Measurements from ENCODE around the gene STEAP1B.
"Not testable (repeated sequence)": the region's sequence is repeated elsewhere in the genome, so short reads cannot be mapped to it uniquely, and the experiment has no call there.

STEAP1B gene

DNA sequence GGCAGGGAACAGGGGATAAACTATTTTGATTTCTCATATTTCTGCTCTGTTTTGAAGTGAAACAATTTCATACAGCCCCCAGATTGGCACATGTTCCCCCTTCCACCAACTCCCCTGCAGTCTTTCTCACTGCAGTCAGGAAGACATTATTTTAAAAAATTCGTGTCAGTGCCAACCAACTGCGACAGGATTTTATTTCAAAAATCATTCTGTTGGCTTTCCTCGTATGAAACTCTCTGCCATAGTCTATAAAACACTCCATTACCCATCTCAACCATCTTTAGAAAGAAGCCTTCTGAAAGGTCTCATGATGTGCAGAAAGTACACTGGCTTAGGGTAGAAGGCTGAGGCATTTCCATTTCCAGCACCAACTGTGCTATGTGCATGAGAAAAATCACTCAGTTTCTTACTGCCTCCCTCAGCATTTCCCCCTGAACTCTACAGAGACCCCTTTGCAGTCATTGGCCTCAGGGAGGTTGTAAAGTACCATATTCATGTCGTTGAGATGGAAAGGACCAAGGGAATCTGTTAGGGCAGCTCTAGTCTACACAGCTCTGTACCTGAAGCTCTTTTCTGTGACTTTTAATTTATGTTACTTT is 46.9 kb downstream of the STEAP1B start:
- DNase-seq (no peak), ATAC-seq (no peak)
- Mint-ChIP-seq H3K36me3 (ENCODE audit: low read depth) (no peaks in the 10 kb centered on the region), H3K27ac (no peak overlapping the region), H3K27me3 (peaks cover 39% of the 10 kb centered on the region), H3K9me3 (no peaks in the 10 kb centered on the region), H3K4me1 (peaks cover 7% of the 10 kb centered on the region), H3K4me3 (no peak overlapping the region)

GRCh38 chr7:22452142-22452959 is 47.6 kb downstream of the STEAP1B start:
- Mint-ChIP-seq H3K27me3 (peaks cover 39% of the 10 kb centered on the region), H3K4me1 (peaks cover 8% of the 10 kb centered on the region), H3K4me3 (no peak overlapping the region), H3K9me3 (no peaks in the 10 kb centered on the region), H3K27ac (no peak overlapping the region), H3K36me3 (ENCODE audit: low read depth) (no peaks in the 10 kb centered on the region)
- DNase-seq (peak; percentile 64), ATAC-seq (peak; percentile 43)

DNA sequence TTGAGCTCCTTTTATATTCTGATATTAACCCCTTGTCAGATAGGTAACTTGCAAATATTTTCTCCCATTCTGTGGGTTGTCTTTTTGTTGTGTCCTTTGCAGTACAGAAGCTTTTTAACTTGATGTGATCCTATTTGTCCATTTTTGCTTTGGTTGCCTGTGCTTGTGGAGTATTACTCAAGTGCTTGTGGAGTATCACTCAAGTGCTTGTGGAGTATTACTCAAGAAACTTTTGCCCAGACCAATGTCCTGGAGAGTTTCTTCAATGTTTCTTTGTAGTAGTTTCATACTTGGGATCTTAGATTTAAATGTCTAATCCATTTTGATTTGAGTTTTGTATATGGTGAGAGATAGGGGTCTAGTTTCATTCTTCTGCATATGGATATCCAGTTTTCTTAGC is 50.0 kb downstream of the STEAP1B start:
- not testable (repeated sequence) for ATAC-seq; H3K36me3 Mint-ChIP-seq (ENCODE audit: low read depth); DNase-seq; H3K27ac Mint-ChIP-seq; H3K9me3 Mint-ChIP-seq; H3K4me3 Mint-ChIP-seq
- Mint-ChIP-seq H3K4me1 (peaks cover 17% of the 10 kb centered on the region), H3K27me3 (peaks cover 30% of the 10 kb centered on the region)

- Mint-ChIP-seq H3K27me3 (peaks cover 18% of the 10 kb centered on the region), H3K4me1 (peaks cover 19% of the 10 kb centered on the region)
- peak; percentile 48 for ATAC-seq
These were observed 52.2 kb downstream of the STEAP1B start for GRCh38 chr7:22447762-22448161.

DNA sequence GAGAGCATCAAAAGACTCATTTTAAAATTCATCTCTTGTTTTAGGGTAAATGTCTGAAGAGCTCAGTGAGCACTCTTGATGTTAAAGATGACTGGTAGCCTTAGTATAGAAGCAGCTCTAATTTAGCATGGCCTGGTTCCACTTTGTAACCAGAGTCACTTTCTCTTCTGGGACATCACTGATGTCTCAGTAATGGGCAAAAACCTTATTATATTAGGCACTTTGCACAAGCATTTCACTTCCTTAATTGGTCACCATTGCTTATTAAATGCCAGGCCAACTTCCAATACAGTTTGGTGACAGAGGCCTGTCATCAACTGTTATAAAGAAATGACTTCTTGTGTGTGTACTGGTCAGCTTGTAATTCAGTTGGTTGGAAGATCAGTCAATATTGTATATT is 53.0 kb downstream of the STEAP1B start:
- ATAC-seq (no peak), DNase-seq (no peak)
- H3K4me3 Mint-ChIP-seq, result no peak overlapping the region
- peaks cover 14% of the 10 kb centered on the region for H3K27me3 Mint-ChIP-seq
- H3K27ac Mint-ChIP-seq, result no peak overlapping the region
- no peaks in the 10 kb centered on the region for H3K9me3 Mint-ChIP-seq
- H3K4me1 Mint-ChIP-seq, result peaks cover 16% of the 10 kb centered on the region
- no peaks in the 10 kb centered on the region for H3K36me3 Mint-ChIP-seq (ENCODE audit: low read depth)

More at GRCh38 chr7:22447762-22448161, 52.2 kb downstream of the STEAP1B start:
- H3K9me3 Mint-ChIP-seq, result no peaks in the 10 kb centered on the region
- no peak for DNase-seq
- H3K4me3 Mint-ChIP-seq, result no peak overlapping the region
- no peak overlapping the region for H3K27ac Mint-ChIP-seq
- no peaks in the 10 kb centered on the region for H3K36me3 Mint-ChIP-seq (ENCODE audit: low read depth)

GRCh38 chr7:22445853-22446252 is 54.1 kb downstream of the STEAP1B start:
- no peaks in the 10 kb centered on the region for H3K9me3 Mint-ChIP-seq
- no peak overlapping the region for H3K27ac Mint-ChIP-seq
- peaks cover 6% of the 10 kb centered on the region for H3K27me3 Mint-ChIP-seq
- no peaks in the 10 kb centered on the region for H3K36me3 Mint-ChIP-seq (ENCODE audit: low read depth)
- no peak for ATAC-seq
- DNase-seq, result no peak
- H3K4me3 Mint-ChIP-seq, result no peak overlapping the region
- peaks cover 16% of the 10 kb centered on the region for H3K4me1 Mint-ChIP-seq

DNA sequence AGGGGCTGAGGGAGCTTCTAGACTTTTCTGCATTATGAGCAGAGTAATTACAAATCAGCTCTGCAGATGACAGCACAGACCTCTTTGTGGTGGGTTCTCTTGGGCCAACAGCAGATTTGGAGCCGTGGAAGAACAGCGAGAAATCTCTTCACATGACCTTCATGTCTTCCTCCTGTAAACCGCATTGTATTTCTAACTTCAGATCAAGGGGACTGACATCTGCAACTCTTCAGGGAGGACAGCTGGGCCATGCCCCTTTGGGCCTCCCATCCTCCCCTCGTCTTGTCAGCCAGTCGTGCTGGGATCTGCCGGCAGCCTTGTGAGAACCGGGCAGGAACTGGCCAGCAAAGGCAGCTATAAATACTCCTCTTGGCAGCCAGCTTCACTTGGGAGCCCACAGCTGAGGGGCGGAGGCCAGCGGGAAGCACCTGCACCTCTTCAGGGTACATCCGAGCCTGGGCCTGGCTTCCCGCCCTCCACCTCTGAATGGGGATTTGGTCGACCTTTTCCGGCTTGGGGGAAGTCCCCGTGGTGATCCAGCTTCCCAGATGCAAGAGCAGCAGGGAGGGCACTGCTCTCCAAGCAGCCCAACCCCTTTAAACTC is 54.7 kb downstream of the STEAP1B start:
- Mint-ChIP-seq H3K9me3 (no peaks in the 10 kb centered on the region), H3K27ac (peak overlapping the region; percentile 70), H3K4me1 (peaks cover 16% of the 10 kb centered on the region), H3K36me3 (ENCODE audit: low read depth) (no peaks in the 10 kb centered on the region), H3K27me3 (peaks cover 3% of the 10 kb centered on the region), H3K4me3 (no peak overlapping the region)
- ATAC-seq (peak; percentile 29), DNase-seq (peak; percentile 12)

DNA sequence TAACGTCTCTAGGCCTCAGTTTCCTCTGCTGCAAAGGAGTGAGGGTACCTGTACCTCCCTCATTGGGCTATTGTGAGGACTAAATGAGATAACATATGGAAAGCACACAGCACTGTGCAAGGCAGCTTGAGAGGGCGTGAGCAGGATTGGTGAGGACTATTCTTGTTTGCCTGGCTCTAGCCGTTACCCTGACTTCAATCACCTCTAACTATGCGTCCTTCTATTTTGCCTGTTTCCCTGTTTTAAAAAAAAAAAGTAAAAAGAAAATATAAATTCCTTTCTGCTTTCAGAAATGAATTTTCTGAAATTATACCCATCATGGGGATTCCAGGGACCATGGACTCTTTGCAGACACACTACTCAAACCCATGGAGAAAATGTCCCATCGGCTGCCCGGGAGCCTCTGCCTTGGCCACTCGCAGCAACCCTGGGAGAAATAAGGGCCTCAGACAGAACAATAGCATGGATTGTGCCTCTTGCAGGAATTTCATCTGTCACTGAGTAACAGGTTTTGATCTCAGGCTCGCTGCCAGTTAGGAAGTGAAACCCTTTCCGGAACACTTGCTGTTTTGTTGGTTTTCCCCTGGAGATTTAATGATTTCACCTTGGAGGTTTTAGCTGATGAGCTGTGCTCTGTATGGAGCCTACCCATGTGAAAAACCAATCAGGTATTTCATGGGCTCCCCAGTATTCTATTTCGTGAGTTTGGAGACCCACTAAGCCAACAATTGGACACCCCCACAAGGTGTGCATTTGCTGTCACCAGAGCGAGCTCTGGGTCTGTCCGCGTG is 55.6 kb downstream of the STEAP1B start:
- H3K27ac Mint-ChIP-seq, result peak overlapping the region; percentile 70
- no peak for ATAC-seq
- H3K4me3 Mint-ChIP-seq, result no peak overlapping the region
- H3K9me3 Mint-ChIP-seq, result no peaks in the 10 kb centered on the region
- H3K36me3 Mint-ChIP-seq (ENCODE audit: low read depth), result no peaks in the 10 kb centered on the region
- H3K27me3 Mint-ChIP-seq, result no peaks in the 10 kb centered on the region
- DNase-seq, result no peak
- H3K4me1 Mint-ChIP-seq, result peaks cover 16% of the 10 kb centered on the region

- DNase-seq, result no peak
- peaks cover 16% of the 10 kb centered on the region for H3K4me1 Mint-ChIP-seq
- H3K27me3 Mint-ChIP-seq, result no peaks in the 10 kb centered on the region
- no peak for ATAC-seq
- no peaks in the 10 kb centered on the region for H3K36me3 Mint-ChIP-seq (ENCODE audit: low read depth)
- H3K9me3 Mint-ChIP-seq, result no peaks in the 10 kb centered on the region
- no peak overlapping the region for H3K4me3 Mint-ChIP-seq
- no peak overlapping the region for H3K27ac Mint-ChIP-seq
These were observed 56.4 kb downstream of the STEAP1B start for GRCh38 chr7:22443370-22444180.

DNA sequence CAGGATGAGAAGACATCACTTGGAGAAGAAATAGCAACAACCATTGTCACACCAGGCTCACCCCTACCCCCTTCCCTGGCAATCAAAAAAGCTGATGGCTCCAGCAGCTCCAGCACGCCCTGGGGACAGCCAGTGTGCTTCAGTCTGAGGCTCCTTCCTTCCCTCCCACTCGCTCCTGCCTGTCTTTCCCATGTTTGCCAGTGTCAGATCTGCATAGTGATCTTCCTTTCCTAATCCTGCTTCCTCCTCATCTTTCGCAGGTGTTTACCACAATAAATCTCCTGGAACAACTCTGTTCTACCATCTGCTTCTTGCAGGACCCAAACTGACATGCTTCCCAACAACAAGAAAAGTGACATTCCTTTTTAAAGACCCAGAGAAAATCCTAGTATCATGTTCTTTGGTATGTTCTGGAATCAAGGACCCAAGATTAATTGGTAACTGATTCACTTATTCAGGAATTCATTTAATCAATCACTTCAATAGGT is 57.1 kb downstream of the STEAP1B start:
- no peak for DNase-seq

GRCh38 chr7:22442187-22442881 is 57.7 kb downstream of the STEAP1B start:
- Mint-ChIP-seq H3K4me3 (no peak overlapping the region), H3K36me3 (ENCODE audit: low read depth) (no peaks in the 10 kb centered on the region), H3K4me1 (peaks cover 14% of the 10 kb centered on the region), H3K9me3 (no peaks in the 10 kb centered on the region), H3K27me3 (no peaks in the 10 kb centered on the region), H3K27ac (no peak overlapping the region)
- DNase-seq (no peak), ATAC-seq (no peak)

More for the DNA sequence above, 57.1 kb downstream of the STEAP1B start:
- Mint-ChIP-seq H3K4me3 (no peak overlapping the region), H3K4me1 (peaks cover 16% of the 10 kb centered on the region), H3K27ac (no peak overlapping the region), H3K36me3 (ENCODE audit: low read depth) (no peaks in the 10 kb centered on the region), H3K9me3 (no peaks in the 10 kb centered on the region), H3K27me3 (no peaks in the 10 kb centered on the region)
- no peak for ATAC-seq

DNA sequence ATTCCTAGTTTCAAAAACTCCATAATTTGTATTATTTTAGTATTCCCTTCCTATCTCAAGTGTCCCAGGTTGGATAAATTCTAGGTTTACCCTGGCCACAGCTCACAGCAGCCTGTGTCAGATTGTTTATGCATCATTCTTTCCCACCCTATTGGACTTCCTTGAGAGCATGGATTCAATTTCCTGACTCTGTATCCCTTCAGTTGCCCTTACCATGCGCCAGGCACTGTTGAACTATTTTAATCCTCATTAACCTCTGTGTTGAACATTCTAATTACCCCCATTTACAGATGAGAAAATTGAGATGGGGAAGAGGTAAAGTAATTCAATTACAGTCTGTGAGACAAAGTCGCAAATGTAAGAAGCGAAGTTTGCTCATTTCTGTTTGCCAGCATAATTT is 58.8 kb downstream of the STEAP1B start:
- Mint-ChIP-seq H3K27ac (no peak overlapping the region), H3K4me1 (peaks cover 14% of the 10 kb centered on the region), H3K9me3 (no peaks in the 10 kb centered on the region), H3K36me3 (ENCODE audit: low read depth) (no peaks in the 10 kb centered on the region), H3K27me3 (no peaks in the 10 kb centered on the region), H3K4me3 (no peak overlapping the region)
- ATAC-seq, result no peak
- no peak for DNase-seq

GRCh38 chr7:22438994-22439393 is 61.0 kb downstream of the STEAP1B start:
- DNase-seq (no peak), ATAC-seq (no peak)
- no peak overlapping the region for H3K27ac Mint-ChIP-seq
- H3K4me1 Mint-ChIP-seq, result peaks cover 2% of the 10 kb centered on the region
- no peaks in the 10 kb centered on the region for H3K36me3 Mint-ChIP-seq (ENCODE audit: low read depth)
- H3K27me3 Mint-ChIP-seq, result no peaks in the 10 kb centered on the region
- H3K4me3 Mint-ChIP-seq, result no peak overlapping the region
- H3K9me3 Mint-ChIP-seq, result no peaks in the 10 kb centered on the region
